HepG2 (cell line): ENCODE data around the gene CYP2A6. TPM values are rescaled to one million over a fixed set of nuclear protein-coding genes. Genes with fewer than 3 reads are reported as not detected.
A peak's percentile ranks its signal among the peaks of the same experiment; 100 is the strongest.

Experiments used
- ATAC-seq: fragments of 200-7000 bp; cut with Tn5 transposase; 3 replicates; pipeline ENCODE4 v1.9.1; 2020; ENCODE audit warnings: mild to moderate bottlenecking, moderate library complexity
- BruUV-seq: library from RNA; stranded (reverse); fragments of 400-500 nt; replicated peaks from 2 replicates; lab custom pipeline; 2021; lab: Mats Ljungman, UMichigan
- CTCF ChIA-PET: fragments of 300-600 bp; formaldehyde crosslinking; extraction: SDS; loops from one replicate; lab custom pipeline; 2021; ENCODE audit warnings: low total read pairs, inconsistent platforms, low intra/inter-chr PET ratio; lab: Yijun Ruan, JAX
- POLR2A ChIA-PET: fragments of 350-600 bp; sonication (Branson Sonifier 250); formaldehyde crosslinking; loops from one replicate; lab custom pipeline; 2020; ENCODE audit warnings: antibody characterized with exemption, inconsistent platforms; lab: Yijun Ruan, JAX
- DNase-seq: peaks from one replicate; pipeline ENCODE4 v3.0.0-alpha.2; 2015; ENCODE audit warnings: low spot score
- FAIRE-seq: peaks from 3 replicates; lab custom pipeline; 2011; peaks lifted over from hg19 to GRCh38; lab: Jason Lieb, UNC
- H2AFZ ChIP-seq: one replicate; pipeline ENCODE4 v1.6.1; 2011; ENCODE audit warnings: low read length, inconsistent platforms
- H3K27ac ChIP-seq: fragments of 300-600 bp; 3 replicates; pipeline ENCODE4 v1.8.0; 2011; ENCODE audit warnings: mixed run types, mild to moderate bottlenecking, mixed read lengths, low read length, inconsistent platforms; ENCODE audit not compliant: insufficient read depth; ENCODE audit errors: extremely low read length
- H3K27me3 ChIP-seq, 2 experiments: fragments of 200-600 bp in 1 of 2; 2 replicates in 1 of 2; 3 replicates in 1 of 2; pipeline versions ENCODE4 v1.6.0 to v1.8.0; 2011; ENCODE audit warnings: low read length in 2 of 2, mild to moderate bottlenecking in 2 of 2, moderate library complexity in 2 of 2, inconsistent platforms in 1 of 2; ENCODE audit not compliant: insufficient read depth in 2 of 2, control insufficient read depth in 1 of 2
- H3K36me3 ChIP-seq, 2 experiments: fragments of 200-600 bp in 1 of 2; replicated peaks in 1 of 2; 2 replicates in 1 of 2; 3 replicates in 1 of 2; pipeline versions ENCODE4 v1.5.1 to v1.8.0; 2011; ENCODE audit warnings: low read length in 2 of 2, inconsistent platforms in 1 of 2; ENCODE audit not compliant: insufficient read depth in 2 of 2, control insufficient read depth in 1 of 2
- H3K4me1 ChIP-seq: 2 replicates; pipeline ENCODE4 v1.5.1; 2012; ENCODE audit warnings: low read length, inconsistent platforms; ENCODE audit not compliant: insufficient read depth
- H3K4me2 ChIP-seq: 2 replicates; pipeline ENCODE4 v1.6.0; 2011; ENCODE audit warnings: low read depth, low read length, inconsistent platforms
- H3K4me3 ChIP-seq, 3 experiments: fragments of 200-600 bp in 1 of 3; sonication (generic), shearing (Covaris generic) in 1 of 3; replicated peaks in 1 of 3; 2 replicates each; pipeline ENCODE4 v1.5.1; 2011 to 2016; ENCODE audit warnings: low read length in 3 of 3, inconsistent platforms in 2 of 3, low read depth in 2 of 3, mild to moderate bottlenecking in 2 of 3, control low read depth in 1 of 3, mixed read lengths in 1 of 3; ENCODE audit not compliant: insufficient read depth in 1 of 3
- H3K79me2 ChIP-seq: one replicate; pipeline ENCODE4 v1.6.1; 2011; ENCODE audit warnings: low read length, inconsistent platforms; ENCODE audit not compliant: insufficient read depth
- H3K9ac ChIP-seq: 2 replicates; pipeline ENCODE4 v1.6.0; 2011; ENCODE audit warnings: mild to moderate bottlenecking, low read depth, low read length, inconsistent platforms; ENCODE audit not compliant: insufficient read depth
- H3K9me3 ChIP-seq: 2 replicates; pipeline ENCODE4 v1.5.1; 2012; ENCODE audit warnings: mild to moderate bottlenecking, low read length
- H4K20me1 ChIP-seq: 2 replicates; pipeline ENCODE4 v1.6.0; 2011; ENCODE audit warnings: inconsistent platforms, mild to moderate bottlenecking, low read length, moderate library complexity; ENCODE audit not compliant: insufficient read depth
- IRF2 ChIP-seq: IDR thresholded peaks from 2 replicates; pipeline ENCODE4 v1.6.1; 2018; ENCODE audit warnings: missing genetic modification reagents, missing compliant biosample characterization
- PAXIP1 ChIP-seq: sonication (generic); formaldehyde crosslinking; conservative IDR thresholded peaks from 2 replicates; pipeline ENCODE4 v1.4.0; 2020; ENCODE audit warnings: mild to moderate bottlenecking, missing genetic modification reagents, moderate library complexity
- RBFOX2 ChIP-seq: fragments of 200-400 bp; formaldehyde crosslinking; IDR thresholded peaks from 2 replicates; pipeline ENCODE4 v1.6.1; 2017; ENCODE audit warnings: low read depth, mild to moderate bottlenecking, low read length
- STAT6 ChIP-seq: sonication (generic); formaldehyde crosslinking; IDR thresholded peaks from 2 replicates; pipeline ENCODE4 v1.4.0; 2020; ENCODE audit warnings: missing genetic modification reagents, mild to moderate bottlenecking, borderline replicate concordance
- ZBTB33 ChIP-seq: sonication (generic); formaldehyde crosslinking; IDR thresholded peaks from 2 replicates; pipeline ENCODE4 v1.4.0; 2020; ENCODE audit warnings: missing genetic modification reagents
- ZNF274 ChIP-seq: sonication (generic); formaldehyde crosslinking; IDR thresholded peaks from 2 replicates; pipeline ENCODE4 v1.5.1; 2020; ENCODE audit warnings: mild to moderate bottlenecking, missing genetic modification reagents
- ZNF589 ChIP-seq: sonication (generic); formaldehyde crosslinking; conservative IDR thresholded peaks from 2 replicates; pipeline ENCODE4 v1.8.0; 2022; ENCODE audit warnings: mild to moderate bottlenecking, moderate library complexity, missing genetic modification reagents
- ZNF703 ChIP-seq: sonication (generic); formaldehyde crosslinking; IDR thresholded peaks from 2 replicates; pipeline ENCODE4 v1.5.1; 2020; ENCODE audit warnings: missing genetic modification reagents, mild to moderate bottlenecking, moderate library complexity, borderline replicate concordance
- ZNF780A ChIP-seq: sonication (generic); formaldehyde crosslinking; IDR thresholded peaks from 2 replicates; pipeline ENCODE4 v1.8.0; 2022; ENCODE audit warnings: mild to moderate bottlenecking, missing genetic modification reagents, moderate library complexity
- ZNF800 ChIP-seq: sonication (generic); formaldehyde crosslinking; IDR thresholded peaks from 2 replicates; pipeline ENCODE4 v1.4.0; 2020; ENCODE audit warnings: missing genetic modification reagents
- WGBS: methylation state at CpG from one replicate; pipeline ENCODE4 v1.1.6; 2017; ENCODE audit warnings: low lambda C conversion rate; 5-methylcytosine and 5-hydroxymethylcytosine counted together
- in situ Hi-C: cut with HindIII; loops from 2 replicates; pipeline ENCODE4 v1.10.0; 2017; ENCODE audit warnings: low pct_unique_long_range_greater_than_20kb; ENCODE audit not compliant: extremely low pct_ligation_motif_present
- intact Hi-C: fragments of 100-400 bp; cut with micrococcal nuclease; formaldehyde crosslinking; loops from one replicate; pipeline ENCODE4 v1.10.0; 2022; ENCODE audit not compliant: unreplicated experiment
- polyA plus RNA-seq, 8 experiments: library from polyadenylated mRNA; depleted of rRNA in 3 of 8; stranded (reverse) in 7 of 8; unstranded in 1 of 8; fragments of >200 nt; fragmentation: Illumina TruSeq in 4 of 8; extraction: Trizol in 4 of 8; gene quantifications; 2 replicates each; pipeline versions ENCODE4 v1.2.1 to v1.2.3, GENCODE V29; 2011 to 2016; ENCODE audit warnings: low read depth in 4 of 8, missing spikeins in 1 of 8, mixed read lengths in 1 of 8; ENCODE audit not compliant: insufficient read depth in 1 of 8
- total RNA-seq, 5 experiments: library from RNA; depleted of rRNA; stranded (reverse); fragments of >200 nt; fragmentation: Illumina TruSeq; extraction: Trizol; gene quantifications; 2 replicates each; pipeline ENCODE4 v1.2.3, GENCODE V29; 2016; ENCODE audit warnings: low read depth in 1 of 5

Gene CYP2A6
- total and polyA plus RNA-seq, 2 of the 13 experiments (the other 11 are each of a cell fraction or from before 2014, with no cell fraction given) = not detected

- TF ChIP-seq PAXIP1 (CRISPR knock-in tag) = peak; percentile 38
These were observed 27.3 kb downstream of the CYP2A6 start (continued) for GRCh38 chr19:40822704-40823553.

GRCh38 chr19:40822161-40822560 lies 28.1 kb downstream of the CYP2A6 start:
- POLR2A ChIA-PET = no interaction called here

More at GRCh38 chr19:40822161-40822560, 28.1 kb downstream of the CYP2A6 start:
- BruUV-seq = no TSS peak
- CTCF ChIA-PET = no interaction called here
- Histone ChIP-seq H3K27me3 (no peaks in the 10 kb centered on the region), H2AFZ (no peak overlapping the region), H4K20me1 (no peaks in the 10 kb centered on the region), H3K4me3 (no peak overlapping the region), H3K27ac (no peak overlapping the region), H3K9me3 (no peaks in the 10 kb centered on the region), H3K36me3 (no peaks in the 10 kb centered on the region), H3K9ac (no peak overlapping the region), H3K4me2 (0 out of 2 replicates have a peak overlapping the region, but pooled peaks have one; percentile 7), H3K79me2 (no peaks in the 10 kb centered on the region), H3K4me1 (peaks cover 28% of the 10 kb centered on the region)
- no peak for ATAC-seq
- TF ChIP-seq IRF2 (no peak), RBFOX2 (no peak), ZNF589 (CRISPR knock-in tag) (no peak), ZNF703 (CRISPR knock-in tag) (no peak), STAT6 (CRISPR knock-in tag) (no peak), ZNF780A (CRISPR knock-in tag) (no peak), ZNF274 (CRISPR knock-in tag) (no peak), ZNF800 (CRISPR knock-in tag) (no peak), ZBTB33 (CRISPR knock-in tag) (peak; percentile 14; the same call in 1 of the 2 replicates)
- FAIRE-seq = no peak
- DNase-seq = no peak
- 87% methylated on average over 7 of the region's 22 CpGs for WGBS
- intact Hi-C loops = no loop called here
- in situ Hi-C loops = no loop called here
